Head of caudate nucleus (tissue), 42 donors: ENCODE data around the gene PKN3.

ENCODE experiments used
- DNase-seq, 42 donors: peaks; one replicate each; pipeline versions ENCODE4 v3.0.0 to v3.0.0-alpha.2; 2020 to 2021; ENCODE audit warnings: mixed read lengths in 7 of 42
- intact Hi-C: fragments of 100-400 bp; cut with DNase I; formaldehyde crosslinking; loops from one replicate; pipeline ENCODE4 v1.15.0; 2022

Gene PKN3

GRCh38 chr9:128729766-128730517, 27.6 kb downstream of the PKN3 start:
- DNase-seq, result no peak
- intact Hi-C loops, result no loop called here

- no peak for DNase-seq
- intact Hi-C loops, result no loop called here
Measured at GRCh38 chr9:128731093-128731492, 28.8 kb downstream of the PKN3 start.

GRCh38 chr9:128731691-128732090, 29.4 kb downstream of the PKN3 start:
- DNase-seq, result no peak
- intact Hi-C loops, result no loop called here

- no peak for DNase-seq
- intact Hi-C loops, result no loop called here
Measured at GRCh38 chr9:128732576-128732975, 30.3 kb downstream of the PKN3 start.

- peak; percentile 39 to 90 (median 70) for DNase-seq
- intact Hi-C loops, result no loop called here
Measured at GRCh38 chr9:128733256-128733655, 31.0 kb downstream of the PKN3 start.

GRCh38 chr9:128735373-128735772, 33.1 kb downstream of the PKN3 start:
- peak in 38 of 42 donors; percentile 23 to 86 (median 64) for DNase-seq
- intact Hi-C loops, result no loop called here

- intact Hi-C loops, result no loop called here
- DNase-seq, result no peak
Measured at GRCh38 chr9:128742401-128742800, 40.1 kb downstream of the PKN3 start.

- no peak for DNase-seq
- intact Hi-C loops, result no loop called here
Measured at GRCh38 chr9:128743421-128743820, 41.1 kb downstream of the PKN3 start.

- no peak for DNase-seq
- intact Hi-C loops, result no loop called here
Measured at GRCh38 chr9:128747241-128747640, 44.9 kb downstream of the PKN3 start.

- DNase-seq, result no peak
- intact Hi-C loops, result no loop called here
Measured at GRCh38 chr9:128750926-128751595, 48.8 kb downstream of the PKN3 start.

- intact Hi-C loops, result no loop called here
- DNase-seq, result no peak
Measured at GRCh38 chr9:128753627-128754026, 51.3 kb downstream of the PKN3 start.

GRCh38 chr9:128757602-128758001, 55.3 kb downstream of the PKN3 start:
- intact Hi-C loops, result no loop called here

GRCh38 chr9:128762671-128763449, 60.6 kb downstream of the PKN3 start:
- peak in 3 of 42 donors; percentile 11 to 43 (median 18) for DNase-seq

More at GRCh38 chr9:128757602-128758001, 55.3 kb downstream of the PKN3 start:
- no peak for DNase-seq

GRCh38 chr9:128764361-128764760, 62.1 kb downstream of the PKN3 start:
- intact Hi-C loops, result no loop called here
- no peak for DNase-seq

More at GRCh38 chr9:128762671-128763449, 60.6 kb downstream of the PKN3 start:
- intact Hi-C loops, result no loop called here

GRCh38 chr9:128765499-128765898, 63.2 kb downstream of the PKN3 start:
- intact Hi-C loops, result no loop called here
- DNase-seq, result no peak

GRCh38 chr9:128768606-128769005, 66.3 kb downstream of the PKN3 start:
- no peak for DNase-seq
- intact Hi-C loops, result no loop called here
